GM12878 (cell line): Measurements from ENCODE around the gene CACHD1. TPM values are rescaled to one million over a fixed set of nuclear protein-coding genes. Genes with fewer than 3 reads are reported as not detected.

Experiments used
- ATAC-seq: fragments of 200-7000 bp; cut with Tn5 transposase; 3 replicates; pipeline ENCODE4 v1.9.1; 2020; ENCODE audit warnings: mild to moderate bottlenecking, moderate library complexity
- BruUV-seq: library from RNA; stranded (reverse); fragments of 400-500 nt; replicated peaks from 2 replicates; lab custom pipeline; 2021; lab: Mats Ljungman, UMichigan
- CTCF ChIA-PET: fragments of 300-600 bp; sonication (Branson Sonifier 250); formaldehyde crosslinking; extraction: SDS; loops from one replicate; lab custom pipeline; 2021; ENCODE audit warnings: inconsistent platforms; lab: Yijun Ruan, JAX
- POLR2A ChIA-PET: fragments of 350-600 bp; formaldehyde crosslinking; extraction: SDS; loops from one replicate; lab custom pipeline; 2021; ENCODE audit warnings: inconsistent platforms; lab: Charles Lee
- RAD21 ChIA-PET: fragments of 300-600 bp; sonication (Branson Sonifier 250); formaldehyde crosslinking; loops from one replicate; lab custom pipeline; 2023; ENCODE audit warnings: antibody characterized with exemption; ENCODE audit not compliant: unreplicated experiment; lab: Charles Lee
- SMC1A ChIA-PET: fragments of 300-600 bp; sonication (Branson Sonifier 250); formaldehyde crosslinking; loops from one replicate; lab custom pipeline; 2023; ENCODE audit not compliant: unreplicated experiment, uncharacterized antibody; lab: Charles Lee
- DNase-seq: peaks from one replicate; pipeline ENCODE4 v3.0.0-alpha.2; 2011; ENCODE audit warnings: low read depth, low spot score
- FAIRE-seq: peaks from 3 replicates; lab custom pipeline; 2011; peaks lifted over from hg19 to GRCh38; lab: Jason Lieb, UNC
- H2AFZ ChIP-seq: 2 replicates; pipeline ENCODE4 v1.6.0; 2011; ENCODE audit warnings: low read depth, low read length, control low read depth; ENCODE audit not compliant: control insufficient read depth
- H3K27ac ChIP-seq: 2 replicates; pipeline ENCODE4 v1.5.1; 2011; ENCODE audit warnings: control low read depth; ENCODE audit not compliant: control insufficient read depth, insufficient read depth
- H3K27me3 ChIP-seq, 2 experiments: replicated peaks in 1 of 2; 2 replicates each; pipeline versions ENCODE4 v1.6.0 to v1.6.1; 2011; ENCODE audit warnings: low read length in 1 of 2; ENCODE audit not compliant: control insufficient read depth in 2 of 2, insufficient read depth in 2 of 2
- H3K36me3 ChIP-seq, 2 experiments: 2 replicates each; pipeline ENCODE4 v1.5.1; 2011; ENCODE audit warnings: low read length in 1 of 2; ENCODE audit not compliant: control insufficient read depth in 2 of 2, insufficient read depth in 2 of 2
- H3K4me1 ChIP-seq: 2 replicates; pipeline ENCODE4 v1.6.1; 2011; ENCODE audit warnings: mild to moderate bottlenecking, low read length, moderate library complexity, mixed read lengths; ENCODE audit not compliant: control insufficient read depth, insufficient read depth
- H3K4me2 ChIP-seq: 2 replicates; pipeline ENCODE4 v1.6.0; 2011; ENCODE audit warnings: control low read depth; ENCODE audit not compliant: control insufficient read depth, insufficient read depth
- H3K4me3 ChIP-seq: fragments of 200-600 bp; sonication (generic); 2 replicates; pipeline ENCODE4 v1.5.1; 2016
- H3K79me2 ChIP-seq: 2 replicates; pipeline ENCODE4 v1.6.0; 2011; ENCODE audit warnings: low read length; ENCODE audit not compliant: control insufficient read depth, insufficient read depth
- H3K9ac ChIP-seq: 2 replicates; pipeline ENCODE4 v1.8.0; 2011; ENCODE audit warnings: low read length, control low read depth, mixed read lengths; ENCODE audit not compliant: control insufficient read depth, insufficient read depth
- H3K9me3 ChIP-seq: replicated peaks from 3 replicates; pipeline ENCODE4 v1.5.1; 2011; ENCODE audit warnings: mild to moderate bottlenecking, low read length; ENCODE audit not compliant: control insufficient read depth, insufficient read depth
- H4K20me1 ChIP-seq: 2 replicates; pipeline ENCODE4 v1.6.0; 2011; ENCODE audit not compliant: control insufficient read depth, insufficient read depth
- BMI1 ChIP-seq: fragments of 450-650 bp; IDR thresholded peaks from 2 replicates; pipeline ENCODE4 v1.6.1; 2016; ENCODE audit warnings: mild to moderate bottlenecking, moderate library complexity, borderline replicate concordance
- BRCA1 ChIP-seq: IDR thresholded peaks from 2 replicates; pipeline ENCODE4 v1.6.1; 2011; ENCODE audit warnings: low read depth, low read length, improper control_type of control experiment
- CBX3 ChIP-seq: fragments of 200-600 bp; sonication (generic); IDR thresholded peaks from 2 replicates; pipeline ENCODE4 v1.6.1; 2016; ENCODE audit warnings: low read depth, borderline replicate concordance
- IKZF1 ChIP-seq: fragments of 450-650 bp; conservative IDR thresholded peaks from 2 replicates; pipeline ENCODE4 v1.6.1; 2017; ENCODE audit warnings: antibody characterized with exemption, mild to moderate bottlenecking
- IKZF2 ChIP-seq, 2 experiments: fragments of 450-650 bp; IDR thresholded peaks; 2 replicates each; pipeline ENCODE4 v1.6.1; 2017; ENCODE audit warnings: mild to moderate bottlenecking in 2 of 2, moderate library complexity in 2 of 2
- MLLT1 ChIP-seq: fragments of 450-650 bp; IDR thresholded peaks from 2 replicates; pipeline ENCODE4 v1.6.1; 2016; ENCODE audit warnings: mild to moderate bottlenecking
- NFYA ChIP-seq: IDR thresholded peaks from 2 replicates; pipeline ENCODE4 v1.6.1; 2011; ENCODE audit warnings: low read depth, mild to moderate bottlenecking, low read length, improper control_type of control experiment, borderline replicate concordance
- POLR2AphosphoS2 ChIP-seq: IDR thresholded peaks from 2 replicates; pipeline ENCODE4 v1.6.1; 2011; ENCODE audit warnings: low read depth, mild to moderate bottlenecking, low read length, improper control_type of control experiment, moderate library complexity
- TBL1XR1 ChIP-seq: IDR thresholded peaks from 2 replicates; pipeline ENCODE4 v1.6.1; 2012; ENCODE audit warnings: low read depth, low read length, improper control_type of control experiment
- ZSCAN29 ChIP-seq: fragments of 450-650 bp; IDR thresholded peaks from 2 replicates; pipeline ENCODE4 v1.6.1; 2017; ENCODE audit warnings: mild to moderate bottlenecking, moderate library complexity
- WGBS: methylation state at CpG from one replicate; pipeline ENCODE4 v1.1.6; 2016; ENCODE audit warnings: low lambda C conversion rate; ENCODE audit not compliant: insufficient replicate concordance, insufficient coverage; ENCODE audit errors: missing lambda C conversion rate; 5-methylcytosine and 5-hydroxymethylcytosine counted together
- in situ Hi-C: fragments of 300-500 bp; cut with MboI; formaldehyde crosslinking; loops from 9 replicates; pipeline ENCODE4 v1.14.3; 2018; ENCODE audit warnings: mixed read lengths
- intact Hi-C: fragments of 100-400 bp; cut with micrococcal nuclease; formaldehyde crosslinking; loops from one replicate; pipeline ENCODE4 v1.14.2; 2022; ENCODE audit not compliant: unreplicated experiment
- polyA plus RNA-seq, 11 experiments: library from polyadenylated mRNA; depleted of rRNA in 4 of 11; unstranded in 6 of 11; stranded (reverse) in 5 of 11; fragments of >200 nt; fragmentation: Nextera tagmentation in 4 of 11; fragmentation: Illumina TruSeq in 1 of 11; extraction: Ambion mirVana in 4 of 11; extraction: Trizol in 1 of 11; gene quantifications; 1 replicate in 1 of 11; 2 replicates in 10 of 11; pipeline versions ENCODE4 v1.2.1 to v1.2.3, GENCODE V29; 2011 to 2016; ENCODE audit warnings: inconsistent platforms in 2 of 11, missing spikeins in 2 of 11, low read depth in 1 of 11
- total RNA-seq, 4 experiments: library from RNA; depleted of rRNA in 3 of 4; stranded (reverse); fragments of >200 nt in 3 of 4; fragmentation: Illumina TruSeq in 1 of 4; extraction: Trizol in 1 of 4; gene quantifications; 2 replicates each; pipeline versions ENCODE4 v1.2.1 to v1.2.3, GENCODE V29; 2013 to 2021
- TF ChIP-seq, protein P1 (sequence below): IDR thresholded peaks from 2 replicates; pipeline ENCODE4 v1.6.1; 2012; ENCODE audit warnings: low read depth, low read length, improper control_type of control experiment

CACHD1 gene
- total and polyA plus RNA-seq, 10 of the 15 experiments (the other 5 are each of a cell fraction or from before 2014, with no cell fraction given) = 0.03 TPM; not detected in 9

DNA sequence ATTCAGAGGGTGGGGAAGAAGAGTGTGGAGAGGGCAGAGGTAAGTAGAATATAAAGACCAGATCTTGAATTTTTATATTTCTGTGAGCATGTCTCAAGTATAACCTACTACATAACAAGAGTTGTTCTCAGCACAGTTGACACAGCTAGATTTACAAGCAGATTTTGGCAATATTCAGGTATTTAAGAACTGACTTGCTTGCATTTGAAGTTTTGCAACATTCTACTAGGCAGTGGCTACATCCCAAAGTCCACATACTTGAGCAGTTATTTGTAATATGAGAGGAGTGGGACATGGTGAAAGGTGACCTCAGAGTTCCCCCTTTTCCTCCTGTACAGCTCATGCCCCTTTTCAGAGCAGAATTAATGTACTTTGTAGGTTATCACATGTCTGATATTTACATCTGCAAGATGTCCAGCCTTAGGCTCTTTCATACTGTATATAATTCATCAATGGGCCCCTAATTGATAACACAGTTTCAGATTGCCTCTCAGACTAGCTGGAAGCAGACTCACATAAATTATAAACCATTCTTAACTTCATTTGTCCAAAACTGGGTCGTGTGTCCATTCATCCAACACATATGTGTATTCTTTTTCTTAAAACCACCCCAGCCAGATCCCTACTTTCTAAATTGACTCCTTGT lies 138.2 kb downstream of the CACHD1 start:
- Histone ChIP-seq H2AFZ (no peak overlapping the region), H3K27me3 (no peaks in the 10 kb centered on the region; a peak in 1 of 4 replicates), H3K9me3 (no peaks in the 10 kb centered on the region; the same call in 2 of the 3 replicates), H3K4me2 (no peak overlapping the region), H3K9ac (no peak overlapping the region), H3K36me3 (no peaks in the 10 kb centered on the region), H4K20me1 (no peaks in the 10 kb centered on the region), H3K27ac (no peak overlapping the region), H3K4me1 (no peaks in the 10 kb centered on the region), H3K4me3 (no peak overlapping the region), H3K79me2 (no peaks in the 10 kb centered on the region)
- CTCF ChIA-PET = no interaction called here
- WGBS = 0% methylated on average over 1 of the region's 1 CpG
- in situ Hi-C loops (no loop called here), intact Hi-C loops (no loop called here)
- DNase-seq (no peak), ATAC-seq (no peak), FAIRE-seq (no peak)
- TF ChIP-seq TBL1XR1 (no peak), CBX3 (no peak), POLR2AphosphoS2 (no peak), BRCA1 (no peak), NFYA (no peak), ZSCAN29 (no peak), IKZF1 (no peak), BMI1 (no peak), IKZF2 (IDR thresholded peaks at IDR 0.05) (no peak), MLLT1 (no peak)
- TF ChIP-seq, protein P1, sequence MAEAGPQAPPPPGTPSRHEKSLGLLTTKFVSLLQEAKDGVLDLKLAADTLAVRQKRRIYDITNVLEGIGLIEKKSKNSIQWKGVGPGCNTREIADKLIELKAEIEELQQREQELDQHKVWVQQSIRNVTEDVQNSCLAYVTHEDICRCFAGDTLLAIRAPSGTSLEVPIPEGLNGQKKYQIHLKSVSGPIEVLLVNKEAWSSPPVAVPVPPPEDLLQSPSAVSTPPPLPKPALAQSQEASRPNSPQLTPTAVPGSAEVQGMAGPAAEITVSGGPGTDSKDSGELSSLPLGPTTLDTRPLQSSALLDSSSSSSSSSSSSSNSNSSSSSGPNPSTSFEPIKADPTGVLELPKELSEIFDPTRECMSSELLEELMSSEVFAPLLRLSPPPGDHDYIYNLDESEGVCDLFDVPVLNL = no peak
- BruUV-seq = no TSS peak
- RAD21 ChIA-PET = no interaction called here
- SMC1A ChIA-PET = no interaction called here
- POLR2A ChIA-PET = no interaction called here
